ENCODE results near the gene NPDC1.

GRCh38 chr9:137034709-137035506 is 11.1 kb downstream of the NPDC1 start:
- TF ChIP-seq, protein P1, sequence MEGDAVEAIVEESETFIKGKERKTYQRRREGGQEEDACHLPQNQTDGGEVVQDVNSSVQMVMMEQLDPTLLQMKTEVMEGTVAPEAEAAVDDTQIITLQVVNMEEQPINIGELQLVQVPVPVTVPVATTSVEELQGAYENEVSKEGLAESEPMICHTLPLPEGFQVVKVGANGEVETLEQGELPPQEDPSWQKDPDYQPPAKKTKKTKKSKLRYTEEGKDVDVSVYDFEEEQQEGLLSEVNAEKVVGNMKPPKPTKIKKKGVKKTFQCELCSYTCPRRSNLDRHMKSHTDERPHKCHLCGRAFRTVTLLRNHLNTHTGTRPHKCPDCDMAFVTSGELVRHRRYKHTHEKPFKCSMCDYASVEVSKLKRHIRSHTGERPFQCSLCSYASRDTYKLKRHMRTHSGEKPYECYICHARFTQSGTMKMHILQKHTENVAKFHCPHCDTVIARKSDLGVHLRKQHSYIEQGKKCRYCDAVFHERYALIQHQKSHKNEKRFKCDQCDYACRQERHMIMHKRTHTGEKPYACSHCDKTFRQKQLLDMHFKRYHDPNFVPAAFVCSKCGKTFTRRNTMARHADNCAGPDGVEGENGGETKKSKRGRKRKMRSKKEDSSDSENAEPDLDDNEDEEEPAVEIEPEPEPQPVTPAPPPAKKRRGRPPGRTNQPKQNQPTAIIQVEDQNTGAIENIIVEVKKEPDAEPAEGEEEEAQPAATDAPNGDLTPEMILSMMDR (conservative IDR thresholded peaks at IDR 0.05), result peak; percentile 96
- no peak for TF ChIP-seq ZFX (IDR thresholded peaks at IDR 0.05)

Measured in C4-2B (cell line).